SK-N-SH treated with all-trans-retinoic acid at 6 μM for 48 hours (cell line): ENCODE data around the gene SLX9.

Source experiments
- ATAC-seq: fragments of 200-7000 bp; cut with Tn5 transposase; 3 replicates; pipeline ENCODE4 v1.9.1; 2020; ENCODE audit warnings: mild to moderate bottlenecking, moderate library complexity
- ARNTL ChIP-seq: fragments of 450-650 bp; formaldehyde crosslinking; IDR thresholded peaks from 2 replicates; pipeline ENCODE4 v1.5.0; 2020; ENCODE audit warnings: low read depth, mild to moderate bottlenecking, moderate library complexity, borderline replicate concordance
- BACH2 ChIP-seq: fragments of 250-450 bp; sonication (Bioruptor Pico); IDR thresholded peaks from 2 replicates; pipeline ENCODE4 v1.9.0; 2021; ENCODE audit warnings: mild to moderate bottlenecking, borderline replicate concordance
- ESRRG ChIP-seq: fragments of 250-450 bp; sonication (Bioruptor Pico); IDR thresholded peaks from 2 replicates; pipeline ENCODE4 v1.6.1; 2021; ENCODE audit warnings: mild to moderate bottlenecking
- GLIS3 ChIP-seq: fragments of 250-450 bp; sonication (Bioruptor Pico); IDR thresholded peaks from 2 replicates; pipeline ENCODE4 v1.5.0; 2020; ENCODE audit warnings: mild to moderate bottlenecking, moderate library complexity
- ISL1 ChIP-seq: fragments of 250-450 bp; sonication (Bioruptor Pico); IDR thresholded peaks from 2 replicates; pipeline ENCODE4 v2.1.2; 2022; ENCODE audit warnings: mild to moderate bottlenecking, moderate library complexity
- OSR1 ChIP-seq: fragments of 250-450 bp; sonication (Bioruptor Pico); IDR thresholded peaks from 2 replicates; pipeline ENCODE4 v1.8.0; 2022; ENCODE audit warnings: moderate library complexity, mild to moderate bottlenecking, inconsistent platforms
- PPARA ChIP-seq: fragments of 250-450 bp; sonication (Bioruptor Pico); IDR thresholded peaks from 2 replicates; pipeline ENCODE4 v1.5.0; 2020; ENCODE audit warnings: mild to moderate bottlenecking, borderline replicate concordance
- RARB ChIP-seq: fragments of 250-450 bp; sonication (Bioruptor Pico); IDR thresholded peaks from 2 replicates; pipeline ENCODE4 v1.8.0; 2021; ENCODE audit warnings: mild to moderate bottlenecking, moderate library complexity
- SNAI2 ChIP-seq: fragments of 250-450 bp; sonication (Bioruptor Pico); IDR thresholded peaks from 2 replicates; pipeline ENCODE4 v1.5.0; 2020; ENCODE audit warnings: mild to moderate bottlenecking, moderate library complexity
- TCF4 ChIP-seq: fragments of 250-450 bp; sonication (Bioruptor Pico); IDR thresholded peaks from 2 replicates; pipeline ENCODE4 v1.8.0; 2021; ENCODE audit warnings: mild to moderate bottlenecking, moderate library complexity, borderline replicate concordance
- TOX ChIP-seq: fragments of 250-450 bp; sonication (Bioruptor Pico); IDR thresholded peaks from 2 replicates; pipeline ENCODE4 v1.8.0; 2021; ENCODE audit warnings: mild to moderate bottlenecking, moderate library complexity, borderline replicate concordance
- ZC3H10 ChIP-seq: fragments of 250-450 bp; sonication (Bioruptor Pico); IDR thresholded peaks from 2 replicates; pipeline ENCODE4 v1.5.1; 2021; ENCODE audit warnings: mild to moderate bottlenecking, moderate library complexity
- ZFP3 ChIP-seq: fragments of 250-450 bp; sonication (Bioruptor Pico); IDR thresholded peaks from 2 replicates; pipeline ENCODE4 v1.5.0; 2020; ENCODE audit warnings: mild to moderate bottlenecking, moderate library complexity
- ZFP30 ChIP-seq: fragments of 450-650 bp; formaldehyde crosslinking; IDR thresholded peaks from 2 replicates; pipeline ENCODE4 v1.5.0; 2022; ENCODE audit warnings: mild to moderate bottlenecking, moderate library complexity
- ZNF565 ChIP-seq: fragments of 450-650 bp; formaldehyde crosslinking; conservative IDR thresholded peaks from 2 replicates; pipeline ENCODE4 v1.5.0; 2020; ENCODE audit warnings: low read depth, mild to moderate bottlenecking, moderate library complexity
- ZNF70 ChIP-seq: fragments of 450-650 bp; formaldehyde crosslinking; IDR thresholded peaks from 2 replicates; pipeline ENCODE4 v1.5.0; 2020; ENCODE audit warnings: mild to moderate bottlenecking, moderate library complexity
- ZNF8 ChIP-seq: fragments of 450-650 bp; formaldehyde crosslinking; IDR thresholded peaks from 2 replicates; pipeline ENCODE4 v1.5.0; 2020; ENCODE audit warnings: mild to moderate bottlenecking, moderate library complexity
- TF ChIP-seq, protein P1 (sequence below): fragments of 250-450 bp; sonication (Bioruptor Pico); IDR thresholded peaks from 2 replicates; pipeline ENCODE4 v1.8.0; 2021; ENCODE audit warnings: low read depth, mild to moderate bottlenecking, moderate library complexity, borderline replicate concordance
- TF ChIP-seq, protein P2 (sequence below): fragments of 250-450 bp; sonication (Bioruptor Pico); IDR thresholded peaks from 2 replicates; pipeline ENCODE4 v1.8.0; 2020; ENCODE audit warnings: mild to moderate bottlenecking, moderate library complexity, borderline replicate concordance
- TF ChIP-seq, protein P3 (sequence below): fragments of 250-450 bp; sonication (Bioruptor Pico); IDR thresholded peaks from 2 replicates; pipeline ENCODE4 v1.5.1; 2020; ENCODE audit warnings: low read depth, mild to moderate bottlenecking, moderate library complexity
- TF ChIP-seq, protein P4 (sequence below): fragments of 250-450 bp; sonication (Bioruptor Pico); IDR thresholded peaks from 2 replicates; pipeline ENCODE4 v1.5.1; 2021; ENCODE audit warnings: mild to moderate bottlenecking, moderate library complexity
- TF ChIP-seq, protein P5 (sequence below): fragments of 250-450 bp; sonication (Bioruptor Pico); IDR thresholded peaks from 2 replicates; pipeline ENCODE4 v1.5.0; 2020; ENCODE audit warnings: mild to moderate bottlenecking, moderate library complexity

SLX9 gene

DNA sequence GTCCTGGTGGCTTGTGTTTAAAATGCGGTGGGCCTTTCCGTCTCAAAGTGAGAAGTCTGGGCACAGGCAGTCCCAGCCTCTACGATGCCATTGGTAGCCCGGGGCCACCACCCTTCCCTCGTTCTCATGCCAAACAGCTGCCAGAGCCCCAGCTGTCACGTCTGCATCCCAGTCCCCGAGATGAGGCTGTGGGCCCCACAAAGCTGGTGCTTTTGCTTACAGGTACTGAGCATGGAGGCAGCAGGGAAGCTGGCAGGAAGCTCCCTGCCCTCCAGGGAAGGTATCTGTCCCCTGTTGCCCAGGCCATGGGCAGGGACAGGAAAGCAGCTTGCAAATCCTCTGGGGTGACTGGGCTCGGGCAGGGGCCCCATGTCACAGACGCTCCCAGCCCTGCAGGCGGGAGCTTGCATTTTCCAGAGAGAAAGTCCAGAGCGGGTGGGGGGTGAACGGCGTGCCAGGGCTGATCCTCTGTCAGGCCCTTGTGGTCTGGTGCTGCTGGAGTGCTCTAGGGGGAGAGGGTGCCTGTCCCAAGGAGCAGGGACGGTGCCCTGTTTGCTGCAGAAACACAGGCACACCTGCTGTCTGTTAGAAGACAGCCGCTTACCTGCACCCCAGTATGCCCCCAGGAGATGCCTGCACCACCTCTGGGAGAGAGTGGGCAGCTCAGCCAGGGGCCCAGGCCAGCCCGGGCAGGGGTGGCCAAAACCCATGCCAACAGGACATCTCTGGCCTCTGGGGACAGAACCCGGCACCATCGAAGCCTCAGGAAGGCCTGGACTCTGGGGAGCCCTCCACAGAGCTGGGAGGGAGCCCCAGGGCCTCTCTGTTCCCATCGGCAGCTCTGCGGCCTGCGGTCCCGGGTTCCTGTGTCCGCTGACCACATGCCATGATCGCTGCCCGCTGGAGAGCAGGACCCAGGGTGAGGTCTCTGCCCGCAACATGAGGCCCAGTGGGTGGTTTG lies 45.9 kb downstream of the SLX9 start:
- TF ChIP-seq ZFP3 (CRISPR knock-in tag): no peak
- no peak for TF ChIP-seq ZFP30 (CRISPR knock-in tag)
- no peak for TF ChIP-seq ZNF70 (CRISPR knock-in tag)
- TF ChIP-seq, protein P1, sequence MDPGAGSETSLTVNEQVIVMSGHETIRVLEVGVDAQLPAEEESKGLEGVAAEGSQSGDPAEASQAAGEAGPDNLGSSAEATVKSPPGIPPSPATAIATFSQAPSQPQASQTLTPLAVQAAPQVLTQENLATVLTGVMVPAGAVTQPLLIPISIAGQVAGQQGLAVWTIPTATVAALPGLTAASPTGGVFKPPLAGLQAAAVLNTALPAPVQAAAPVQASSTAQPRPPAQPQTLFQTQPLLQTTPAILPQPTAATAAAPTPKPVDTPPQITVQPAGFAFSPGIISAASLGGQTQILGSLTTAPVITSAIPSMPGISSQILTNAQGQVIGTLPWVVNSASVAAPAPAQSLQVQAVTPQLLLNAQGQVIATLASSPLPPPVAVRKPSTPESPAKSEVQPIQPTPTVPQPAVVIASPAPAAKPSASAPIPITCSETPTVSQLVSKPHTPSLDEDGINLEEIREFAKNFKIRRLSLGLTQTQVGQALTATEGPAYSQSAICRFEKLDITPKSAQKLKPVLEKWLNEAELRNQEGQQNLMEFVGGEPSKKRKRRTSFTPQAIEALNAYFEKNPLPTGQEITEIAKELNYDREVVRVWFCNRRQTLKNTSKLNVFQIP (CRISPR knock-in tag): no peak
- no peak for TF ChIP-seq PPARA (CRISPR knock-in tag)
- no peak for TF ChIP-seq SNAI2 (CRISPR knock-in tag)
- TF ChIP-seq, protein P2, sequence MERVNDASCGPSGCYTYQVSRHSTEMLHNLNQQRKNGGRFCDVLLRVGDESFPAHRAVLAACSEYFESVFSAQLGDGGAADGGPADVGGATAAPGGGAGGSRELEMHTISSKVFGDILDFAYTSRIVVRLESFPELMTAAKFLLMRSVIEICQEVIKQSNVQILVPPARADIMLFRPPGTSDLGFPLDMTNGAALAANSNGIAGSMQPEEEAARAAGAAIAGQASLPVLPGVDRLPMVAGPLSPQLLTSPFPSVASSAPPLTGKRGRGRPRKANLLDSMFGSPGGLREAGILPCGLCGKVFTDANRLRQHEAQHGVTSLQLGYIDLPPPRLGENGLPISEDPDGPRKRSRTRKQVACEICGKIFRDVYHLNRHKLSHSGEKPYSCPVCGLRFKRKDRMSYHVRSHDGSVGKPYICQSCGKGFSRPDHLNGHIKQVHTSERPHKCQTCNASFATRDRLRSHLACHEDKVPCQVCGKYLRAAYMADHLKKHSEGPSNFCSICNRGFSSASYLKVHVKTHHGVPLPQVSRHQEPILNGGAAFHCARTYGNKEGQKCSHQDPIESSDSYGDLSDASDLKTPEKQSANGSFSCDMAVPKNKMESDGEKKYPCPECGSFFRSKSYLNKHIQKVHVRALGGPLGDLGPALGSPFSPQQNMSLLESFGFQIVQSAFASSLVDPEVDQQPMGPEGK (CRISPR knock-in tag): no peak
- TF ChIP-seq, protein P3, sequence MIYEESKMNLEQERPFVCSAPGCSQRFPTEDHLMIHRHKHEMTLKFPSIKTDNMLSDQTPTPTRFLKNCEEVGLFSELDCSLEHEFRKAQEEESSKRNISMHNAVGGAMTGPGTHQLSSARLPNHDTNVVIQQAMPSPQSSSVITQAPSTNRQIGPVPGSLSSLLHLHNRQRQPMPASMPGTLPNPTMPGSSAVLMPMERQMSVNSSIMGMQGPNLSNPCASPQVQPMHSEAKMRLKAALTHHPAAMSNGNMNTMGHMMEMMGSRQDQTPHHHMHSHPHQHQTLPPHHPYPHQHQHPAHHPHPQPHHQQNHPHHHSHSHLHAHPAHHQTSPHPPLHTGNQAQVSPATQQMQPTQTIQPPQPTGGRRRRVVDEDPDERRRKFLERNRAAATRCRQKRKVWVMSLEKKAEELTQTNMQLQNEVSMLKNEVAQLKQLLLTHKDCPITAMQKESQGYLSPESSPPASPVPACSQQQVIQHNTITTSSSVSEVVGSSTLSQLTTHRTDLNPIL (CRISPR knock-in tag): no peak
- no peak for TF ChIP-seq ARNTL (CRISPR knock-in tag)
- TF ChIP-seq OSR1: no peak
- no peak for TF ChIP-seq GLIS3 (CRISPR knock-in tag)
- no peak for TF ChIP-seq RARB
- TF ChIP-seq TCF4 (CRISPR knock-in tag): no peak
- no peak for TF ChIP-seq ZC3H10
- TF ChIP-seq, protein P4, sequence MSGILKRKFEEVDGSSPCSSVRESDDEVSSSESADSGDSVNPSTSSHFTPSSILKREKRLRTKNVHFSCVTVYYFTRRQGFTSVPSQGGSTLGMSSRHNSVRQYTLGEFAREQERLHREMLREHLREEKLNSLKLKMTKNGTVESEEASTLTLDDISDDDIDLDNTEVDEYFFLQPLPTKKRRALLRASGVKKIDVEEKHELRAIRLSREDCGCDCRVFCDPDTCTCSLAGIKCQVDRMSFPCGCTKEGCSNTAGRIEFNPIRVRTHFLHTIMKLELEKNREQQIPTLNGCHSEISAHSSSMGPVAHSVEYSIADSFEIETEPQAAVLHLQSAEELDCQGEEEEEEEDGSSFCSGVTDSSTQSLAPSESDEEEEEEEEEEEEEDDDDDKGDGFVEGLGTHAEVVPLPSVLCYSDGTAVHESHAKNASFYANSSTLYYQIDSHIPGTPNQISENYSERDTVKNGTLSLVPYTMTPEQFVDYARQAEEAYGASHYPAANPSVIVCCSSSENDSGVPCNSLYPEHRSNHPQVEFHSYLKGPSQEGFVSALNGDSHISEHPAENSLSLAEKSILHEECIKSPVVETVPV (CRISPR knock-in tag): no peak
- TF ChIP-seq ZNF8: no peak
- no peak for TF ChIP-seq ISL1 (CRISPR knock-in tag)
- ATAC-seq: no peak; the same call in 2 of the 3 replicates

DNA sequence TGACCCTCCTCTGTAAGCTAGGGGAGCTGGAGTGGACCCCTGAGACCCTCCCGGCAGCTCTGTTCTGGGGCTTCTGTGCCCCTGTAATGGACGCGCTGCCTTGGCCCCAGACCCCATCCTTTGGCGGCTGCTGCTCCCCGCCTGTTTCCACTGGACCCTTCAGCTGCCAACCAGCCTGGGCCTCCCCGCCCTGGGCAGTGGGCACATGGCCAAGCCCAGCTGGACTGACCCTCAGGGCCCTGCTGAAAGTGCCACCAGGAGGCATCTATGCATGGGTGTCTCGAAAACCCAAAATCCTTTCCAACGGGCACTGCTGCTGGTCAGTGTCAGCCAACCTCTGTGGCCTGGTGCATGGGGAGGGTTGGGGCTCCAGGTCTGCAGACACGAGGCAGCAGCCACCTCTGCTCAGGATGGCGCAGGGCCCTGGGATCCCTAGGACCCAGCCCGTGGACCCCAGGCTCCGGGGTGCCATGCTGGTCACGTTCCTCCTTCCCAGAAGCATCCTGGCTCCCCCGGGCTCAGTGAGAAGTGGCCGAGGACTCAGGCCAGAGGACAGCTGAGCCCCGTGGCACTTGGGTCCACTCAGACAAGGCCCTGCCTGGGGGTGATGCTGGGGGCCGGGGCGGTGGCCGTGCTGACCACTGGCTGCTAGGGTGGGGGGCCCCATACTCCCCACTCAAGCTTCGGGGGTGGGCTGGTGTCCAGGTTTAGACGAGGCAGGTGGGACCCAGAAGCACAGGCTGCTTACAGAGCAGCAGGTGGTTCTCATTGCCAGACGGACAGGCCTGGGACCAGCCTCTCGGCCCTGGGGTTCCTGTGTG lies 46.9 kb downstream of the SLX9 start:
- no peak for ATAC-seq
- TF ChIP-seq ZNF70 (CRISPR knock-in tag) (no peak), ESRRG (CRISPR knock-in tag) (no peak), OSR1 (no peak), TOX (no peak), ARNTL (CRISPR knock-in tag) (no peak), PPARA (CRISPR knock-in tag) (no peak), ZFP3 (CRISPR knock-in tag) (no peak), SNAI2 (CRISPR knock-in tag) (no peak), ZNF565 (CRISPR knock-in tag) (no peak), ZFP30 (CRISPR knock-in tag) (no peak), ISL1 (CRISPR knock-in tag) (no peak), TCF4 (CRISPR knock-in tag) (no peak), BACH2 (CRISPR knock-in tag) (no peak), GLIS3 (CRISPR knock-in tag) (no peak), ZC3H10 (no peak)
- TF ChIP-seq, protein P4 (CRISPR knock-in tag): no peak
- TF ChIP-seq, protein P2 (CRISPR knock-in tag): no peak
- TF ChIP-seq, protein P5, sequence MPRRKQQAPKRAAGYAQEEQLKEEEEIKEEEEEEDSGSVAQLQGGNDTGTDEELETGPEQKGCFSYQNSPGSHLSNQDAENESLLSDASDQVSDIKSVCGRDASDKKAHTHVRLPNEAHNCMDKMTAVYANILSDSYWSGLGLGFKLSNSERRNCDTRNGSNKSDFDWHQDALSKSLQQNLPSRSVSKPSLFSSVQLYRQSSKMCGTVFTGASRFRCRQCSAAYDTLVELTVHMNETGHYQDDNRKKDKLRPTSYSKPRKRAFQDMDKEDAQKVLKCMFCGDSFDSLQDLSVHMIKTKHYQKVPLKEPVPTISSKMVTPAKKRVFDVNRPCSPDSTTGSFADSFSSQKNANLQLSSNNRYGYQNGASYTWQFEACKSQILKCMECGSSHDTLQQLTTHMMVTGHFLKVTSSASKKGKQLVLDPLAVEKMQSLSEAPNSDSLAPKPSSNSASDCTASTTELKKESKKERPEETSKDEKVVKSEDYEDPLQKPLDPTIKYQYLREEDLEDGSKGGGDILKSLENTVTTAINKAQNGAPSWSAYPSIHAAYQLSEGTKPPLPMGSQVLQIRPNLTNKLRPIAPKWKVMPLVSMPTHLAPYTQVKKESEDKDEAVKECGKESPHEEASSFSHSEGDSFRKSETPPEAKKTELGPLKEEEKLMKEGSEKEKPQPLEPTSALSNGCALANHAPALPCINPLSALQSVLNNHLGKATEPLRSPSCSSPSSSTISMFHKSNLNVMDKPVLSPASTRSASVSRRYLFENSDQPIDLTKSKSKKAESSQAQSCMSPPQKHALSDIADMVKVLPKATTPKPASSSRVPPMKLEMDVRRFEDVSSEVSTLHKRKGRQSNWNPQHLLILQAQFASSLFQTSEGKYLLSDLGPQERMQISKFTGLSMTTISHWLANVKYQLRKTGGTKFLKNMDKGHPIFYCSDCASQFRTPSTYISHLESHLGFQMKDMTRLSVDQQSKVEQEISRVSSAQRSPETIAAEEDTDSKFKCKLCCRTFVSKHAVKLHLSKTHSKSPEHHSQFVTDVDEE (CRISPR knock-in tag): no peak
